ENCODE results near the gene GJD3. TPM values are rescaled to one million over a fixed set of nuclear protein-coding genes. Genes with fewer than 3 reads are reported as not detected.

GJD3 gene
- total RNA-seq, 5 donors from 2014 or later (not counting 1 experiment from before 2014, with no cell fraction given), result not detected

GRCh38 chr17:40320756-40321523 is 43.6 kb downstream of the GJD3 start:
- no CpG with 5 or more reads among the region's 19 CpGs for WGBS (ENCODE audit: insufficient coverage)
- no peak for ATAC-seq (replicated peaks in 1 of 4)
- Histone ChIP-seq H3K4me3 (ENCODE audit: control insufficient read depth in 1 of 2, extremely low read depth in 1 of 2, low read length in 1 of 2) (peak overlapping the region; percentile 83 to 99), H3K27ac (ENCODE audit: low read length) (peak overlapping the region; percentile 99), H3K27me3 (replicated peaks in 1 of 2; ENCODE audit: control insufficient read depth in 2 of 2, extremely low read depth in 1 of 2, insufficient read depth in 2 of 2, low read length in 1 of 2) (no peaks in the 10 kb centered on the region), H3K9me3 (no peaks in the 10 kb centered on the region), H3K36me3 (ENCODE audit: control insufficient read depth in 2 of 2, extremely low read depth in 1 of 2, insufficient read depth in 1 of 2, low read length in 1 of 2) (peaks cover 0 to 2% of the 10 kb centered on the region in 2 donors), H3K4me1 (ENCODE audit: control insufficient read depth in 1 of 2, extremely low read depth in 1 of 2, insufficient read depth in 2 of 2, low read length in 2 of 2) (peaks cover 52 to 96% of the 10 kb centered on the region in 2 experiments)
- H3K27me3 Mint-ChIP-seq, result no peaks in the 10 kb centered on the region
- ChIA-PET CTCF (interaction anchor here in 1 of 2 donors (1.6 kb wide), 1 partner anchor 10 kb away, joined by 4 read pairs; no protein-coding TSS in a partner anchor), POLR2A (interaction anchor here (0.8 to 1.4 kb wide), 4 partner anchors 20 to 92 kb away, joined by 3 to 4 read pairs (median 3); no protein-coding TSS in a partner anchor)
- no peaks in the 10 kb centered on the region for H3K36me3 Mint-ChIP-seq
- peak overlapping the region; percentile 91 to 96 (median 94) for H3K4me3 Mint-ChIP-seq
- H3K27ac Mint-ChIP-seq, result peak overlapping the region; percentile 99 to 100
- peaks cover 82 to 92% (median 85%) of the 10 kb centered on the region in 3 donors for H3K4me1 Mint-ChIP-seq
- DNase-seq, result peak in 11 of 35 experiments; percentile 38 to 69 (median 54)
- no peaks in the 10 kb centered on the region for H3K9me3 Mint-ChIP-seq

GRCh38 chr17:40319651-40320540 is 44.6 kb downstream of the GJD3 start:
- WGBS (ENCODE audit: insufficient coverage), result no CpG with 5 or more reads among the region's 11 CpGs
- H3K4me1 Mint-ChIP-seq, result peaks cover 83 to 92% (median 85%) of the 10 kb centered on the region in 3 donors
- peak in 2 of 4 experiments; percentile 7 to 8 for ATAC-seq (replicated peaks in 1 of 4)
- DNase-seq, result peak in 34 of 35 experiments; percentile 60 to 92 (median 74)
- Histone ChIP-seq H3K27me3 (replicated peaks in 1 of 2; ENCODE audit: control insufficient read depth in 2 of 2, extremely low read depth in 1 of 2, insufficient read depth in 2 of 2, low read length in 1 of 2) (no peaks in the 10 kb centered on the region), H3K4me1 (ENCODE audit: control insufficient read depth in 1 of 2, extremely low read depth in 1 of 2, insufficient read depth in 2 of 2, low read length in 2 of 2) (peaks cover 53 to 95% of the 10 kb centered on the region in 2 experiments), H3K36me3 (ENCODE audit: control insufficient read depth in 2 of 2, extremely low read depth in 1 of 2, insufficient read depth in 1 of 2, low read length in 1 of 2) (peaks cover 0 to 2% of the 10 kb centered on the region in 2 donors), H3K4me3 (ENCODE audit: control insufficient read depth in 1 of 2, extremely low read depth in 1 of 2, low read length in 1 of 2) (peak overlapping the region; percentile 83 to 99), H3K9me3 (no peaks in the 10 kb centered on the region), H3K27ac (ENCODE audit: low read length) (peak overlapping the region; percentile 99)
- ChIA-PET POLR2A (interaction anchor here (0.5 to 1.4 kb wide), 4 partner anchors 11 to 1370 kb away, joined by 3 to 4 read pairs (median 3); no protein-coding TSS in a partner anchor), CTCF (interaction anchor here (0.5 to 1.2 kb wide), 3 partner anchors 10 to 115 kb away, joined by 3 to 4 read pairs (median 3); partner anchors contain the start of gene RARA (in 1 of the 2))
- H3K27ac Mint-ChIP-seq, result peak overlapping the region; percentile 99 to 100
- H3K4me3 Mint-ChIP-seq, result peak overlapping the region; percentile 91 to 96 (median 94)
- no peaks in the 10 kb centered on the region for H3K27me3 Mint-ChIP-seq
- H3K9me3 Mint-ChIP-seq, result no peaks in the 10 kb centered on the region
- H3K36me3 Mint-ChIP-seq, result no peaks in the 10 kb centered on the region

- Mint-ChIP-seq H3K27me3 (no peaks in the 10 kb centered on the region), H3K4me3 (peak overlapping the region; percentile 91 to 96 (median 94)), H3K36me3 (no peaks in the 10 kb centered on the region), H3K27ac (peak overlapping the region; percentile 99 to 100), H3K9me3 (no peaks in the 10 kb centered on the region), H3K4me1 (peaks cover 83 to 90% (median 83%) of the 10 kb centered on the region in 3 donors)
- H3K4me1 ChIP-seq (ENCODE audit: control insufficient read depth in 1 of 2, extremely low read depth in 1 of 2, insufficient read depth in 2 of 2, low read length in 2 of 2), result peaks cover 47 to 95% of the 10 kb centered on the region in 2 experiments
- 3% methylated on average over 5 of the region's 13 CpGs for WGBS (ENCODE audit: insufficient coverage)
- no peaks in the 10 kb centered on the region for H3K36me3 ChIP-seq (ENCODE audit: control insufficient read depth in 2 of 2, extremely low read depth in 1 of 2, insufficient read depth in 1 of 2, low read length in 1 of 2)
- peak in 2 of 35 experiments; percentile 47 to 50 for DNase-seq
- ChIA-PET CTCF (interaction anchor here (0.5 to 1.2 kb wide), 3 partner anchors 10 to 116 kb away, joined by 3 to 4 read pairs (median 3); partner anchors contain the start of gene RARA (in 1 of the 2)), POLR2A (interaction anchor here (0.7 kb wide), 2 partner anchors 12 kb away, joined by 3 read pairs; no protein-coding TSS in a partner anchor)
- peak overlapping the region; percentile 75 to 99 for H3K4me3 ChIP-seq (ENCODE audit: control insufficient read depth in 1 of 2, extremely low read depth in 1 of 2, low read length in 1 of 2)
- H3K9me3 ChIP-seq, result no peaks in the 10 kb centered on the region
- ATAC-seq (replicated peaks in 1 of 4), result no peak
- H3K27ac ChIP-seq (ENCODE audit: low read length), result peak overlapping the region; percentile 99
- no peaks in the 10 kb centered on the region for H3K27me3 ChIP-seq (replicated peaks in 1 of 2; ENCODE audit: control insufficient read depth in 2 of 2, extremely low read depth in 1 of 2, insufficient read depth in 2 of 2, low read length in 1 of 2)
Observed at GRCh38 chr17:40318830-40319391, 45.6 kb downstream of the GJD3 start.

- H3K27me3 Mint-ChIP-seq, result no peaks in the 10 kb centered on the region
- peaks cover 41 to 91% of the 10 kb centered on the region in 2 experiments for H3K4me1 ChIP-seq (ENCODE audit: control insufficient read depth in 1 of 2, extremely low read depth in 1 of 2, insufficient read depth in 2 of 2, low read length in 2 of 2)
Observed at GRCh38 chr17:40317880-40318829, 46.4 kb downstream of the GJD3 start.

GRCh38 chr17:40317345-40317873 is 47.1 kb downstream of the GJD3 start:
- Histone ChIP-seq H3K4me3 (ENCODE audit: control insufficient read depth in 1 of 2, extremely low read depth in 1 of 2, low read length in 1 of 2) (peak overlapping the region; percentile 61 to 99), H3K36me3 (ENCODE audit: control insufficient read depth in 2 of 2, extremely low read depth in 1 of 2, insufficient read depth in 1 of 2, low read length in 1 of 2) (no peaks in the 10 kb centered on the region), H3K9me3 (no peaks in the 10 kb centered on the region), H3K27ac (ENCODE audit: low read length) (peak overlapping the region; percentile 99), H3K27me3 (replicated peaks in 1 of 2; ENCODE audit: control insufficient read depth in 2 of 2, extremely low read depth in 1 of 2, insufficient read depth in 2 of 2, low read length in 1 of 2) (no peaks in the 10 kb centered on the region), H3K4me1 (ENCODE audit: control insufficient read depth in 1 of 2, extremely low read depth in 1 of 2, insufficient read depth in 2 of 2, low read length in 2 of 2) (peaks cover 40 to 90% of the 10 kb centered on the region in 2 experiments)
- WGBS (ENCODE audit: insufficient coverage), result 7% methylated on average over 3 of the region's 6 CpGs
- peak in 14 of 35 experiments; percentile 41 to 72 (median 53) for DNase-seq
- H3K27ac Mint-ChIP-seq, result peak overlapping the region; percentile 83 to 99
- CTCF ChIA-PET, result interaction anchor here (0.5 to 1.7 kb wide), 19 partner anchors 8 to 298 kb away, joined by 3 to 19 read pairs (median 5); partner anchors contain the start of gene WIPF2 (in 1 of the 2)
- H3K4me1 Mint-ChIP-seq, result peaks cover 80 to 82% (median 81%) of the 10 kb centered on the region in 3 donors
- H3K36me3 Mint-ChIP-seq, result no peaks in the 10 kb centered on the region
- H3K27me3 Mint-ChIP-seq, result no peaks in the 10 kb centered on the region
- ATAC-seq (replicated peaks in 1 of 4), result no peak
- POLR2A ChIA-PET, result interaction anchor here (0.6 to 1.1 kb wide), 7 partner anchors 10 to 492 kb away, joined by 3 to 10 read pairs (median 5); no protein-coding TSS in a partner anchor
- H3K9me3 Mint-ChIP-seq, result no peaks in the 10 kb centered on the region
- H3K4me3 Mint-ChIP-seq, result peak overlapping the region; percentile 91 to 96 (median 94)

More at GRCh38 chr17:40317880-40318829, 46.4 kb downstream of the GJD3 start:
- Histone ChIP-seq H3K9me3 (no peaks in the 10 kb centered on the region), H3K36me3 (ENCODE audit: control insufficient read depth in 2 of 2, extremely low read depth in 1 of 2, insufficient read depth in 1 of 2, low read length in 1 of 2) (no peaks in the 10 kb centered on the region), H3K27me3 (replicated peaks in 1 of 2; ENCODE audit: control insufficient read depth in 2 of 2, extremely low read depth in 1 of 2, insufficient read depth in 2 of 2, low read length in 1 of 2) (no peaks in the 10 kb centered on the region), H3K27ac (ENCODE audit: low read length) (peak overlapping the region; percentile 99), H3K4me3 (ENCODE audit: control insufficient read depth in 1 of 2, extremely low read depth in 1 of 2, low read length in 1 of 2) (peak overlapping the region; percentile 75 to 99)
- ATAC-seq (replicated peaks in 1 of 4) (peak; percentile 67 to 76 (median 70)), DNase-seq (peak; percentile 83 to 94 (median 89))
- Mint-ChIP-seq H3K4me1 (peaks cover 83 to 90% (median 83%) of the 10 kb centered on the region in 3 donors), H3K9me3 (no peaks in the 10 kb centered on the region), H3K4me3 (peak overlapping the region; percentile 91 to 96 (median 94)), H3K27ac (peak overlapping the region; percentile 99 to 100), H3K36me3 (no peaks in the 10 kb centered on the region)
- POLR2A ChIA-PET, result interaction anchor here (0.6 to 1.1 kb wide), 5 partner anchors 10 to 219 kb away, joined by 3 to 8 read pairs (median 3); no protein-coding TSS in a partner anchor
- CTCF ChIA-PET, result interaction anchor here (0.6 to 1.7 kb wide), 18 partner anchors 7 to 297 kb away, joined by 3 to 19 read pairs (median 5); partner anchors contain the start of gene RARA (in 1 of the 2)
- WGBS (ENCODE audit: insufficient coverage), result under 1% methylated on average over 53 of the region's 70 CpGs
